Activated CD4-positive, alpha-beta memory T cell treated with anti-CD3 and anti-CD28 coated beads, Interleukin-2, amount 10 ng/mL, durations not matched to agents 7 days and 5 days (primary cell): ENCODE data around the gene WWC1. TPM values are rescaled to one million over a fixed set of nuclear protein-coding genes. Genes with fewer than 3 reads are reported as not detected.

Experiments
- CTCF ChIA-PET: fragments of 350-600 bp; sonication (Branson Sonifier 250); formaldehyde crosslinking; loops from one replicate; lab custom pipeline; 2021; ENCODE audit warnings: antibody characterized with exemption, inconsistent platforms; lab: Charles Lee
- POLR2A ChIA-PET: fragments of 350-600 bp; sonication (Branson Sonifier 250); formaldehyde crosslinking; loops from one replicate; lab custom pipeline; 2021; ENCODE audit warnings: antibody characterized with exemption; lab: Charles Lee
- DNase-seq: peaks from one replicate; pipeline ENCODE4 v3.0.0-alpha.2; 2020
- H3K27ac Mint-ChIP-seq: one replicate; pipeline ENCODE4 v1.8.0; 2021; ENCODE audit warnings: mild to moderate bottlenecking, mixed read lengths
- H3K27me3 Mint-ChIP-seq: one replicate; pipeline ENCODE4 v1.8.0; 2021; ENCODE audit warnings: mixed read lengths
- H3K36me3 Mint-ChIP-seq: one replicate; pipeline ENCODE4 v1.8.0; 2021; ENCODE audit warnings: low read depth, mixed read lengths
- H3K4me1 Mint-ChIP-seq: one replicate; pipeline ENCODE4 v1.8.0; 2021; ENCODE audit warnings: mixed read lengths
- H3K4me3 Mint-ChIP-seq: one replicate; pipeline ENCODE4 v1.8.0; 2021; ENCODE audit warnings: mild to moderate bottlenecking, mixed read lengths
- H3K9me3 Mint-ChIP-seq: one replicate; pipeline ENCODE4 v1.8.0; 2021; ENCODE audit warnings: mixed read lengths
- total RNA-seq, 2 experiments: library from RNA; stranded (reverse); gene quantifications; one replicate each; pipeline ENCODE4 v1.2.3, GENCODE V29; 2021

WWC1 gene
- total RNA-seq, 2 experiments from 2014 or later: not detected

GRCh38 chr5:168291964-168292785 lies 730 bp downstream of the WWC1 start:
- CTCF ChIA-PET: interaction anchor here (0.6 kb wide), 1 partner anchor 305 kb away, joined by 3 read pairs; no protein-coding TSS in a partner anchor

GRCh38 chr5:168292786-168293696 lies 1.6 kb downstream of the WWC1 start:
- H3K4me3 Mint-ChIP-seq: no peak overlapping the region

More at GRCh38 chr5:168291964-168292785, 730 bp downstream of the WWC1 start:
- Mint-ChIP-seq H3K4me1 (peaks cover 5% of the 10 kb centered on the region), H3K4me3 (no peak overlapping the region), H3K9me3 (no peaks in the 10 kb centered on the region), H3K27ac (no peak overlapping the region), H3K27me3 (peaks cover 40% of the 10 kb centered on the region), H3K36me3 (no peaks in the 10 kb centered on the region)
- POLR2A ChIA-PET: no interaction called here
- no peak for DNase-seq

GRCh38 chr5:168295574-168296201 lies 4.2 kb downstream of the WWC1 start:
- DNase-seq: no peak
- H3K27me3 Mint-ChIP-seq: peaks cover 21% of the 10 kb centered on the region
- ChIA-PET CTCF (no interaction called here), POLR2A (no interaction called here)
- no peak overlapping the region for H3K27ac Mint-ChIP-seq
- H3K36me3 Mint-ChIP-seq: no peaks in the 10 kb centered on the region
- no peak overlapping the region for H3K4me3 Mint-ChIP-seq
- no peaks in the 10 kb centered on the region for H3K4me1 Mint-ChIP-seq
- no peaks in the 10 kb centered on the region for H3K9me3 Mint-ChIP-seq

More at GRCh38 chr5:168292786-168293696, 1.6 kb downstream of the WWC1 start:
- peaks cover 5% of the 10 kb centered on the region for H3K4me1 Mint-ChIP-seq
- H3K27me3 Mint-ChIP-seq: peaks cover 35% of the 10 kb centered on the region
- no peak overlapping the region for H3K27ac Mint-ChIP-seq
- no peaks in the 10 kb centered on the region for H3K9me3 Mint-ChIP-seq
- CTCF ChIA-PET: no interaction called here
- H3K36me3 Mint-ChIP-seq: no peaks in the 10 kb centered on the region
- POLR2A ChIA-PET: no interaction called here
- no peak for DNase-seq

GRCh38 chr5:168296682-168297081 lies 5.2 kb downstream of the WWC1 start:
- no peak for DNase-seq
- no peaks in the 10 kb centered on the region for H3K4me1 Mint-ChIP-seq
- no peaks in the 10 kb centered on the region for H3K36me3 Mint-ChIP-seq
- no peak overlapping the region for H3K4me3 Mint-ChIP-seq
- POLR2A ChIA-PET: no interaction called here
- H3K27ac Mint-ChIP-seq: no peak overlapping the region
- H3K9me3 Mint-ChIP-seq: no peaks in the 10 kb centered on the region
- CTCF ChIA-PET: no interaction called here
- peaks cover 15% of the 10 kb centered on the region for H3K27me3 Mint-ChIP-seq

- no peak overlapping the region for H3K27ac Mint-ChIP-seq
- CTCF ChIA-PET: no interaction called here
Measured at GRCh38 chr5:168298949-168299348, 7.5 kb downstream of the WWC1 start.

GRCh38 chr5:168299372-168299771 lies 7.9 kb downstream of the WWC1 start:
- no peaks in the 10 kb centered on the region for H3K27me3 Mint-ChIP-seq
- no peaks in the 10 kb centered on the region for H3K9me3 Mint-ChIP-seq
- H3K4me3 Mint-ChIP-seq: no peak overlapping the region
- no peaks in the 10 kb centered on the region for H3K36me3 Mint-ChIP-seq
- H3K4me1 Mint-ChIP-seq: no peaks in the 10 kb centered on the region
- POLR2A ChIA-PET: no interaction called here
- no peak overlapping the region for H3K27ac Mint-ChIP-seq
- CTCF ChIA-PET: no interaction called here
- no peak for DNase-seq

More at GRCh38 chr5:168298949-168299348, 7.5 kb downstream of the WWC1 start:
- POLR2A ChIA-PET: no interaction called here
- no peaks in the 10 kb centered on the region for H3K36me3 Mint-ChIP-seq
- H3K4me1 Mint-ChIP-seq: no peaks in the 10 kb centered on the region
- H3K4me3 Mint-ChIP-seq: no peak overlapping the region
- no peaks in the 10 kb centered on the region for H3K9me3 Mint-ChIP-seq
- DNase-seq: no peak
- H3K27me3 Mint-ChIP-seq: peaks cover 3% of the 10 kb centered on the region

GRCh38 chr5:168300326-168301182 lies 9.1 kb downstream of the WWC1 start:
- ChIA-PET CTCF (no interaction called here), POLR2A (no interaction called here)
- no peak overlapping the region for H3K4me3 Mint-ChIP-seq
- no peaks in the 10 kb centered on the region for H3K4me1 Mint-ChIP-seq
- no peaks in the 10 kb centered on the region for H3K27me3 Mint-ChIP-seq
- H3K36me3 Mint-ChIP-seq: no peaks in the 10 kb centered on the region
- DNase-seq: no peak
- no peak overlapping the region for H3K27ac Mint-ChIP-seq
- no peaks in the 10 kb centered on the region for H3K9me3 Mint-ChIP-seq

GRCh38 chr5:168301593-168302390 lies 10.3 kb downstream of the WWC1 start:
- Mint-ChIP-seq H3K9me3 (no peaks in the 10 kb centered on the region), H3K27ac (no peak overlapping the region), H3K4me1 (no peaks in the 10 kb centered on the region), H3K36me3 (no peaks in the 10 kb centered on the region), H3K27me3 (no peaks in the 10 kb centered on the region), H3K4me3 (no peak overlapping the region)
- DNase-seq: no peak
- CTCF ChIA-PET: no interaction called here
- POLR2A ChIA-PET: no interaction called here

- ChIA-PET POLR2A (no interaction called here), CTCF (no interaction called here)
- H3K9me3 Mint-ChIP-seq: no peaks in the 10 kb centered on the region
- no peaks in the 10 kb centered on the region for H3K36me3 Mint-ChIP-seq
- no peak overlapping the region for H3K4me3 Mint-ChIP-seq
- no peak for DNase-seq
- H3K27me3 Mint-ChIP-seq: no peaks in the 10 kb centered on the region
- no peak overlapping the region for H3K27ac Mint-ChIP-seq
- H3K4me1 Mint-ChIP-seq: no peaks in the 10 kb centered on the region
Measured at GRCh38 chr5:168302785-168303184, 11.3 kb downstream of the WWC1 start.

- DNase-seq: no peak
- H3K27me3 Mint-ChIP-seq: no peaks in the 10 kb centered on the region
- no peaks in the 10 kb centered on the region for H3K9me3 Mint-ChIP-seq
- H3K4me1 Mint-ChIP-seq: no peaks in the 10 kb centered on the region
- H3K27ac Mint-ChIP-seq: no peak overlapping the region
- H3K4me3 Mint-ChIP-seq: no peak overlapping the region
- POLR2A ChIA-PET: no interaction called here
- no peaks in the 10 kb centered on the region for H3K36me3 Mint-ChIP-seq
- CTCF ChIA-PET: no interaction called here
Measured at GRCh38 chr5:168303393-168304025, 12.1 kb downstream of the WWC1 start.

- Mint-ChIP-seq H3K27ac (no peak overlapping the region), H3K36me3 (no peaks in the 10 kb centered on the region), H3K4me1 (no peaks in the 10 kb centered on the region), H3K4me3 (no peak overlapping the region), H3K27me3 (no peaks in the 10 kb centered on the region), H3K9me3 (no peaks in the 10 kb centered on the region)
- POLR2A ChIA-PET: no interaction called here
- CTCF ChIA-PET: no interaction called here
- no peak for DNase-seq
Measured at GRCh38 chr5:168304349-168304748, 12.9 kb downstream of the WWC1 start.
